Sigmoid colon (tissue), 7 donors: ENCODE results near the gene MOB2. TPM values are rescaled to one million over a fixed set of nuclear protein-coding genes. Genes with fewer than 3 reads are reported as not detected.
"Not testable (repeated sequence)": the region's sequence is repeated elsewhere in the genome, so short reads cannot be mapped to it uniquely, and the experiment has no call there.

ENCODE experiments used
- DNase-seq: peaks from one replicate; pipeline ENCODE4 v3.0.0-alpha.2; 2019
- H3K27ac ChIP-seq, 4 donors: fragments of 200-600 bp; sonication (generic); one replicate each; pipeline ENCODE4 v1.5.1; 2016 to 2019; ENCODE audit warnings: mild to moderate bottlenecking in 1 of 4
- H3K27me3 ChIP-seq, 3 donors: fragments of 200-600 bp; sonication (generic); one replicate each; pipeline ENCODE4 v1.5.1; 2019; ENCODE audit warnings: mild to moderate bottlenecking in 1 of 3
- H3K36me3 ChIP-seq, 4 donors: fragments of 200-600 bp; sonication (generic); one replicate each; pipeline ENCODE4 v1.5.1; 2016 to 2019
- H3K4me1 ChIP-seq, 4 donors: fragments of 200-600 bp; sonication (generic); one replicate each; pipeline ENCODE4 v1.5.1; 2017 to 2019
- H3K4me3 ChIP-seq, 4 donors: fragments of 200-600 bp; sonication (generic); one replicate each; pipeline ENCODE4 v1.5.1; 2017 to 2019; ENCODE audit warnings: mild to moderate bottlenecking in 2 of 4, moderate library complexity in 1 of 4
- H3K9me3 ChIP-seq, 4 donors: fragments of 200-600 bp in 3 of 4; sonication (generic) in 3 of 4; one replicate each; pipeline versions ENCODE4 v1.5.1 to v1.6.1; 2013 to 2019
- CTCF ChIP-seq, 4 experiments: fragments of 450-650 bp in 3 of 4; fragments of 200-600 bp in 1 of 4; IDR thresholded peaks; one replicate each; pipeline ENCODE4 v1.5.1; 2016 to 2019; ENCODE audit warnings: antibody characterized with exemption in 4 of 4, mild to moderate bottlenecking in 3 of 4, moderate library complexity in 2 of 4
- EP300 ChIP-seq, 4 donors: sonication (generic); formaldehyde crosslinking; IDR thresholded peaks; one replicate each; pipeline ENCODE4 v1.6.1; 2017; ENCODE audit warnings: antibody characterized with exemption in 4 of 4
- POLR2A ChIP-seq, 2 donors: fragments of 450-650 bp; IDR thresholded peaks; one replicate each; pipeline ENCODE4 v1.6.1; 2016; ENCODE audit warnings: antibody characterized with exemption in 2 of 2, mild to moderate bottlenecking in 2 of 2, moderate library complexity in 2 of 2
- POLR2AphosphoS5 ChIP-seq, 4 donors: sonication (generic); formaldehyde crosslinking; IDR thresholded peaks; one replicate each; pipeline ENCODE4 v1.6.1; 2017; ENCODE audit warnings: antibody characterized with exemption in 4 of 4
- WGBS, 2 donors: extraction: QIAGEN DNeasy Blood & Tissue Kit; methylation state at CpG; one replicate each; pipeline ENCODE4 v1.1.7; 2013; 5-methylcytosine and 5-hydroxymethylcytosine counted together
- intact Hi-C: fragments of 100-400 bp; cut with DNase I; formaldehyde crosslinking; loops from one replicate; pipeline ENCODE4 v1.15.1; 2023
- polyA plus RNA-seq, 3 donors: library from polyadenylated mRNA; stranded (reverse); fragments of 200-250 nt; gene quantifications; one replicate each; pipeline ENCODE4 v1.2.3, GENCODE V29; 2013
- total RNA-seq, 4 donors: library from RNA; depleted of rRNA; stranded (reverse); fragments of >200 nt; gene quantifications; one replicate each; pipeline ENCODE4 v1.1.0, GENCODE V29; 2016
- donor health status: healthy with polysubstance abuse.
- donor health status: Bipolar disorder and iron deficiency.
- donor health status: healthy.

Gene MOB2
- total and polyA plus RNA-seq, 7 donors = 46.2 to 88.9 (median 68.6) TPM

GRCh38 chr11:1425006-1425405 is 61.6 kb downstream of the MOB2 start:
- Histone ChIP-seq H3K9me3 (no peaks in the 10 kb centered on the region), H3K4me3 (no peak overlapping the region), H3K36me3 (no peaks in the 10 kb centered on the region), H3K4me1 (no peaks in the 10 kb centered on the region), H3K27me3 (peaks cover 0 to 25% (median 16%) of the 10 kb centered on the region in 3 donors), H3K27ac (no peak overlapping the region)
- no peak for DNase-seq
- TF ChIP-seq POLR2A (IDR thresholded peaks at IDR 0.05) = no peak
- TF ChIP-seq POLR2AphosphoS5 (IDR thresholded peaks at IDR 0.05) = no peak
- TF ChIP-seq CTCF (IDR thresholded peaks at IDR 0.05) = no peak
- no peak for TF ChIP-seq EP300 (IDR thresholded peaks at IDR 0.05)
- intact Hi-C loops = no loop called here
- WGBS, 2 donors = 83 to 87% methylated on average over 22 of the region's 22 CpGs

GRCh38 chr11:1423406-1423805 is 63.2 kb downstream of the MOB2 start:
- H3K36me3 ChIP-seq, H3K27ac ChIP-seq, intact Hi-C loops, H3K4me3 ChIP-seq, H3K4me1 ChIP-seq, DNase-seq: not testable (repeated sequence)
- 23 to 77% methylated on average over 21 to 22 of the region's 22 CpGs for WGBS, 2 donors
- peaks cover 0 to 25% (median 16%) of the 10 kb centered on the region in 3 donors for H3K27me3 ChIP-seq
- peaks cover 0 to 14% (median 9%) of the 10 kb centered on the region in 4 donors for H3K9me3 ChIP-seq

- H3K9me3 ChIP-seq = peaks cover 2 to 18% (median 12%) of the 10 kb centered on the region in 4 donors
- H3K27me3 ChIP-seq = peaks cover 0 to 25% (median 16%) of the 10 kb centered on the region in 3 donors
- H3K36me3 ChIP-seq = no peaks in the 10 kb centered on the region
- DNase-seq = no peak
- TF ChIP-seq CTCF (IDR thresholded peaks at IDR 0.05) (no peak), EP300 (IDR thresholded peaks at IDR 0.05) (no peak), POLR2A (IDR thresholded peaks at IDR 0.05) (no peak), POLR2AphosphoS5 (IDR thresholded peaks at IDR 0.05) (no peak)
- no peak overlapping the region for H3K27ac ChIP-seq
- no peak overlapping the region for H3K4me3 ChIP-seq
- no peaks in the 10 kb centered on the region for H3K4me1 ChIP-seq
- WGBS, 2 donors = 70 to 83% methylated on average over 15 of the region's 15 CpGs
- intact Hi-C loops = no loop called here
Observed at GRCh38 chr11:1422981-1423380, 63.6 kb downstream of the MOB2 start.

GRCh38 chr11:1422481-1422880 is 64.1 kb downstream of the MOB2 start:
- Histone ChIP-seq H3K4me3 (no peak overlapping the region), H3K27me3 (peaks cover 0 to 25% (median 16%) of the 10 kb centered on the region in 3 donors), H3K9me3 (peaks cover 4 to 22% (median 16%) of the 10 kb centered on the region in 4 donors), H3K4me1 (no peaks in the 10 kb centered on the region), H3K27ac (no peak overlapping the region), H3K36me3 (no peaks in the 10 kb centered on the region)
- no peak for DNase-seq
- 52 to 59% methylated on average over 9 of the region's 9 CpGs for WGBS, 2 donors
- TF ChIP-seq CTCF (IDR thresholded peaks at IDR 0.05) (no peak), POLR2A (IDR thresholded peaks at IDR 0.05) (no peak), EP300 (IDR thresholded peaks at IDR 0.05) (no peak), POLR2AphosphoS5 (IDR thresholded peaks at IDR 0.05) (no peak)
- intact Hi-C loops = no loop called here

GRCh38 chr11:1421291-1421690 is 65.3 kb downstream of the MOB2 start:
- no peak overlapping the region for H3K4me3 ChIP-seq
- WGBS, 2 donors = 75 to 85% methylated on average over 11 of the region's 11 CpGs
- no peaks in the 10 kb centered on the region for H3K4me1 ChIP-seq
- no peak for TF ChIP-seq POLR2A (IDR thresholded peaks at IDR 0.05)
- TF ChIP-seq POLR2AphosphoS5 (IDR thresholded peaks at IDR 0.05) = no peak
- TF ChIP-seq CTCF (IDR thresholded peaks at IDR 0.05) = no peak
- no peak for TF ChIP-seq EP300 (IDR thresholded peaks at IDR 0.05)
- peaks cover 8 to 27% (median 24%) of the 10 kb centered on the region in 4 donors for H3K9me3 ChIP-seq
- no peak for DNase-seq
- H3K27me3 ChIP-seq = peaks cover 0 to 24% (median 16%) of the 10 kb centered on the region in 3 donors
- H3K36me3 ChIP-seq = no peaks in the 10 kb centered on the region
- no peak overlapping the region for H3K27ac ChIP-seq
- intact Hi-C loops = no loop called here
